ENCODE results near the gene MLN.

Gene MLN
- total RNA-seq, result 0 reads per million in 9 experiments

DNA sequence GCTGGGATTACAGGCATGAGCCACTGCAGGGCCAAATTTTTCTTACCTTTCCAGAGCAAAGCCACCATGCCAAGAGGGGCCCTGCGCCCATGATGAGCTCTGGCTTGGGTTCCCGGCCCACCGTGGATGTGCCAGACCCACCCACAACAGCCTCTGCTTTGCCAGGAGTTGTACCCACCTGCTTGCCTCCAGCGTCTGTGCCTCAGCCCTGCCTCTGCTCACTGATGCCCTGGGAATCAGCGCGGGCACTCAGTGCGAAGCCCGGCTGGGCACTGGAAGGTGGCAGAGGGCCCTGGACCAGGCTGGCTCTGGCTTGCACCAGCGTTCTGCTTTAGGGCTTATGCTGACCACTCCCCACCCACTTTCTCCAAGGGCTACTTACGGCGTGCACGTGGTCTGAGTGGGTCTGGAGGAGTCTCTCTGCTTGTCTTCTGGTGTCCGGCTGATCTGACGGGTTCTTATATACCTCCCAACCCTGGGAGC is at the start of gene MLN:
Gene MLN, minus strand, starts transcription at position 433 of the 483 bp plus-strand sequence. CDS start 2,840 bp downstream, outside the sequence.
- H3K27me3 Mint-ChIP-seq, result peaks cover 37 to 84% of the 10 kb centered on the region in 2 donors
- H3K27ac Mint-ChIP-seq, result no peak within 1 kb of the TSS
- ATAC-seq (replicated peaks) (no peak), DNase-seq (no peak)
- H3K4me3 Mint-ChIP-seq, result no peak within 1 kb of the TSS
- H3K36me3 Mint-ChIP-seq (ENCODE audit: insufficient read depth), result no peaks in the 10 kb centered on the region
- H3K4me1 Mint-ChIP-seq (ENCODE audit: low read depth in 2 of 2), result peaks cover 12 to 14% of the 10 kb centered on the region in 2 donors
- H3K9me3 Mint-ChIP-seq, result no peaks in the 10 kb centered on the region

DNA sequence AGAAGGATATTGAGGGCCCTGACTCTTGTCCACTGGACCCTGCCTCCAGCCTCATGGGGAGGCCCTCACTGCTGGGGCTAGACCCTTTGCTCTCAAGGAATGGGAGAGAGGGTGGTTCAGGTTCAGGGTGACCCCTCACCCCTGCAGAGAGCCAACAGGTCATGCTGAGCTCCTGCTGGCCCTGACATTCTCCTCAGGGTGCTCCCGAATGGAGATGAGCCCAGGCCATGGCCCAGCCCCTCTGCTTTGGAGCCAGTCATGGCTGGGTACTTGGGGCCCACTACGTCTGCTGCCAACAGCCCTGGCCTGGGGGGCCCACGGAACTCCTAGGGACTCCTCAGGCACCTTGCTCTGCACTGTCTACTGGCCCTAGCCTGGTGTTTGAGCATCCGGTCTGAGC is 49.2 kb upstream of the MLN start:
- ATAC-seq (replicated peaks), result no peak
- Mint-ChIP-seq H3K36me3 (ENCODE audit: insufficient read depth) (peaks cover 11% of the 10 kb centered on the region), H3K9me3 (no peaks in the 10 kb centered on the region), H3K27ac (no peak overlapping the region), H3K4me3 (no peak overlapping the region), H3K4me1 (ENCODE audit: low read depth in 2 of 2) (peaks cover 27 to 33% of the 10 kb centered on the region in 2 donors), H3K27me3 (peaks cover 27 to 77% of the 10 kb centered on the region in 2 donors)
- no peak for DNase-seq

- DNase-seq, result peak in 1 of 3 experiments; percentile 21
- Mint-ChIP-seq H3K9me3 (no peaks in the 10 kb centered on the region), H3K27ac (no peak overlapping the region), H3K4me1 (ENCODE audit: low read depth in 2 of 2) (peaks cover 17 to 22% of the 10 kb centered on the region in 2 donors), H3K36me3 (ENCODE audit: insufficient read depth) (peaks cover 11% of the 10 kb centered on the region), H3K27me3 (peaks cover 22 to 66% of the 10 kb centered on the region in 2 donors), H3K4me3 (no peak overlapping the region)
- no peak for ATAC-seq (replicated peaks)
Measured at GRCh38 chr6:33851959-33852358, 48.2 kb upstream of the MLN start.

DNA sequence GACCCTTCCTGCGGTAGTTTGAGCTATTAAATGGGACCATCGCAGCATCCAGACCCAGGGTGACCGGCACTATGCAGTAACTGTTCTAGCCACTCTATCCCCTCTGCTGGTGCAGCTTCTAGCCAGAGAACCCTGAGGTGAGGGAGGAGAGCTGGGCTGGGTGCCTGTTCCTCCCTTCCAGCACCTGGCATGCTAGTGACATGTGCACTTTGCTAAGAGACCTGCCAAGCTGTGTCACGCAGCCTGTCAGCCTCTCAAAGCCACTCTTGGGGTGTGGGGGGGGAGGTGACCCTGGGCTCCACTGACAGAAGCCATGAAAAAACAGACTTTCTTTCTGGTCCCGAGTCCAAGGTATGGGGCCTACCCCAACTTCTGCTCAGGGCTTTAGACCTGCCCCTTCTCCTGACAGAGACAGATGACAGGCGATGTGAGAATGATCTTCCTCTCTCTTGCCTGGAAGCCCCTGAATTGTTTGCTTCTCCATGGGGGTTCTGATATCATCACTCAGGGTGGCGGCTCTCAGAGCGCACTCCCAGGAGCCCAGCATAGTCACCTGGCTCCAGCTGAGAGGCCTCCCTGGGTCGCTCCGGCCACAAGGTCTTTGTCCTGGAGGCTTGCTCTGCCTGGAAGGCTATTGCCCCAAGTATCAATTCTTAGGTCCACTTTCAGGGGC is 47.2 kb upstream of the MLN start:
- no peaks in the 10 kb centered on the region for H3K9me3 Mint-ChIP-seq
- H3K4me3 Mint-ChIP-seq, result no peak overlapping the region
- H3K4me1 Mint-ChIP-seq (ENCODE audit: low read depth in 2 of 2), result peaks cover 13 to 15% of the 10 kb centered on the region in 2 donors
- no peak for ATAC-seq (replicated peaks)
- DNase-seq, result no peak
- H3K27ac Mint-ChIP-seq, result no peak overlapping the region
- H3K27me3 Mint-ChIP-seq, result peaks cover 22 to 65% of the 10 kb centered on the region in 2 donors
- H3K36me3 Mint-ChIP-seq (ENCODE audit: insufficient read depth), result peaks cover 4% of the 10 kb centered on the region

DNA sequence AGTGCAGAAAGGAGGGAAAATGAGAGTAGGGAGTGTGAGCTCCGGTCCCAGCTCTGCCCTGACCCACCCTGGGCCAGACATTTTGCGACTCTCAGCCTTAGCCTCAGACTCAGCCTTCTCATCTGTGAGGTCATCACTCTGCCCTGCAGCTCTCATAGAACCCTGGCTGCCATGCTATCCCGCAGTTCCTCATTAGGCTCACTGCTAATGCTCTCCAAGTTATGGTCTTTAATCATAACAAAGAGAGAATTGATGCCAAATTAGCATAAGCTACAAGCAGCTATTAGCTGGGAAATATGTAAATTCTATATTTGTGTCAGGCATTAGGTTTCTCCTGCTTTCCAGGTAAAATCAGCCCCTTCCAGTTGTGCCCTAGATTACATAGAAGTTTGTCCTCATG is 46.5 kb upstream of the MLN start:
- Mint-ChIP-seq H3K36me3 (ENCODE audit: insufficient read depth) (peaks cover 4% of the 10 kb centered on the region), H3K27me3 (peaks cover 22 to 58% of the 10 kb centered on the region in 2 donors)

GRCh38 chr6:33849500-33850075 is 45.8 kb upstream of the MLN start:
- H3K27ac Mint-ChIP-seq, result no peak overlapping the region
- H3K4me1 Mint-ChIP-seq (ENCODE audit: low read depth in 2 of 2), result peaks cover 6 to 8% of the 10 kb centered on the region in 2 donors
- DNase-seq (no peak), ATAC-seq (replicated peaks) (no peak)
- H3K27me3 Mint-ChIP-seq, result peaks cover 21 to 56% of the 10 kb centered on the region in 2 donors
- H3K36me3 Mint-ChIP-seq (ENCODE audit: insufficient read depth), result peaks cover 4% of the 10 kb centered on the region
- no peak overlapping the region for H3K4me3 Mint-ChIP-seq
- no peaks in the 10 kb centered on the region for H3K9me3 Mint-ChIP-seq

More for the DNA sequence above, 46.5 kb upstream of the MLN start:
- no peaks in the 10 kb centered on the region for H3K9me3 Mint-ChIP-seq
- H3K4me3 Mint-ChIP-seq, result no peak overlapping the region
- DNase-seq, result no peak
- H3K27ac Mint-ChIP-seq, result no peak overlapping the region
- H3K4me1 Mint-ChIP-seq (ENCODE audit: low read depth in 2 of 2), result peaks cover 7 to 9% of the 10 kb centered on the region in 2 donors
- ATAC-seq (replicated peaks), result no peak

DNA sequence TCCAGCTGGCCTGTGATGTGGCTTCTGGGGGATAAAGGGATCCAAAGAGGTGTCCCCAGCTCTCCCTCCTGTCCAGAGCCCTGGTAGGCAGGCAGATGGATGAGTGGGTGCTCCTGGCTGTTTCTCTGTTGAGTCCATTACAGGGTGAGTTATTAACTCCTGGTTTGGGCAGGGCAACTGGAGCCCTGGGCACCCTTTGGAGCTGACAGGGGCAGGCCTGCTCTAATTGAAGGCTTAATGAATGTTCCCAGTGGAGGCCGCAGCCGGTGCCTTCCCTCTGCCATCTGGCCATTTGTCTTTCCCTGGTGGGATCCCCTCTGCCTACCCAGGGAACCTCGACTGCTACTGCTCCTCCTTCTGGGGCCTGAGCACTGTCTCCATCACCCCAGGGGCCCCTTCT is 44.7 kb upstream of the MLN start:
- H3K27ac Mint-ChIP-seq, result no peak overlapping the region
- no peaks in the 10 kb centered on the region for H3K9me3 Mint-ChIP-seq
- H3K27me3 Mint-ChIP-seq, result peaks cover 19 to 56% of the 10 kb centered on the region in 2 donors

GRCh38 chr6:33847867-33848266 is 44.1 kb upstream of the MLN start:
- Mint-ChIP-seq H3K27ac (no peak overlapping the region), H3K4me3 (no peak overlapping the region), H3K4me1 (ENCODE audit: low read depth in 2 of 2) (peaks cover 2 to 6% of the 10 kb centered on the region in 2 donors), H3K36me3 (ENCODE audit: insufficient read depth) (peaks cover 4% of the 10 kb centered on the region), H3K27me3 (peaks cover 19 to 62% of the 10 kb centered on the region in 2 donors), H3K9me3 (no peaks in the 10 kb centered on the region)
- no peak for DNase-seq
- no peak for ATAC-seq (replicated peaks)

More for the DNA sequence above, 44.7 kb upstream of the MLN start:
- ATAC-seq (replicated peaks), result no peak
- H3K4me3 Mint-ChIP-seq, result no peak overlapping the region
- no peak for DNase-seq
- peaks cover 2 to 6% of the 10 kb centered on the region in 2 donors for H3K4me1 Mint-ChIP-seq (ENCODE audit: low read depth in 2 of 2)
- peaks cover 4% of the 10 kb centered on the region for H3K36me3 Mint-ChIP-seq (ENCODE audit: insufficient read depth)

GRCh38 chr6:33847078-33847477 is 43.3 kb upstream of the MLN start:
- ATAC-seq (replicated peaks) (no peak), DNase-seq (no peak)
- Mint-ChIP-seq H3K4me1 (ENCODE audit: low read depth in 2 of 2) (peaks cover 2 to 6% of the 10 kb centered on the region in 2 donors), H3K27me3 (peaks cover 19 to 66% of the 10 kb centered on the region in 2 donors), H3K4me3 (no peak overlapping the region), H3K9me3 (no peaks in the 10 kb centered on the region), H3K27ac (no peak overlapping the region), H3K36me3 (ENCODE audit: insufficient read depth) (peaks cover 4% of the 10 kb centered on the region)

DNA sequence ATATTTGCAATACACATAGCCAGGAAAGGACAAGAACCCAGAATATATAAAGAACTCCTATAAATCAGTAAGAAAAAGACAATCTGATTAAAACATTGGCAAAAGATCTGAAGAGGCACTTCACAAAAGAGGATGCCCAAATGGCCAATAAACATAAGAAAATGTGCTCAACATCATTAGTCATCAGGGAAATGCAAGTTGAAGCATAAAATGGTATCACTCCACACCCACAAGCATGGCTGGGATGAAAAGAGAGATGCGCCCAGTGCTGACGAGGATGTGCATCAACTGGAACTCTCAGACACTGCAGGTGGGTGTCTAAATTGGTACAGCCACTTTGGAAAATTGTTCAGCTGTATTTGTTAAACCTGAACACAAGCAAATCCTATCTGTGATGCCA is 42.4 kb upstream of the MLN start:
- H3K36me3 Mint-ChIP-seq (ENCODE audit: insufficient read depth), result peaks cover 4% of the 10 kb centered on the region

DNA sequence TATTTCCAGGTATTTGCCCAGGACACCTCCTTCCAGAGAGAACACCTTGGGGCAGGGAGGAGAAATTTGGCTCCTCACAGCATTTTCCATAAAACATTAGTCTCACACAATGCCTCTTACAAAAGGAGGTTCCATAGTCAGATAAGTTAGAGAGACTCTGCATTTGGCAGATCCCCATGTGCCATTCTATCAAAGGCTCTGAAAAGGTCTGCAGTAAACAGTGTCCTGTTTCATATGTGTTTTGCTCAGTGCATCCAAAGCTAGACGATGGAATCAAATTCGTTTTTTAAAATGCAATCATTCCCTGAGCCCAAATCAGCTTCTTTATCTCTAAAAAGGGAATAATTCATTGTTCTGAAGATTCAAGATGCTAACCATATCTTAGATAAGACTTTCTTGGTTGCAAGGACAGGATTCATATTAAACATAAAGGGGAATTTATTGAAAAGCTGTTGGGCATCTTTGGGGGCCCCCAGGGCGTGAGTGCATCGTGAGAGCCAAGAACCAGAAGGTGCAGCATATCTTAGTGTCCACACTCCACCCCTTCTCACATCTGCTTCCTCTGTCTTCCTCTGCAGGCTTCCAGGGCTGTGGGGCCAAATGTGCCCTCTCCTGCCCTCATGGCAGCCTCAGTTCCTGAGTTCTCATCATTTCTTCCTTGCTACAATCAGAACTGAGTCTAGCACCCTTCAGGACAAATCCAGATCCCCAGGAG is 41.4 kb upstream of the MLN start:
- ATAC-seq (replicated peaks) (no peak), DNase-seq (no peak)
- peaks cover 7 to 10% of the 10 kb centered on the region in 2 donors for H3K4me1 Mint-ChIP-seq (ENCODE audit: low read depth in 2 of 2)
- no peak overlapping the region for H3K27ac Mint-ChIP-seq
- peaks cover 4% of the 10 kb centered on the region for H3K36me3 Mint-ChIP-seq (ENCODE audit: insufficient read depth)
- H3K4me3 Mint-ChIP-seq, result no peak overlapping the region
- H3K9me3 Mint-ChIP-seq, result no peaks in the 10 kb centered on the region
- H3K27me3 Mint-ChIP-seq, result peaks cover 19 to 48% of the 10 kb centered on the region in 2 donors

More for the DNA sequence above, 42.4 kb upstream of the MLN start:
- H3K27me3 Mint-ChIP-seq, result peaks cover 19 to 59% of the 10 kb centered on the region in 2 donors
- ATAC-seq (replicated peaks) (no peak), DNase-seq (no peak)
- H3K4me1 Mint-ChIP-seq (ENCODE audit: low read depth in 2 of 2), result peaks cover 2 to 6% of the 10 kb centered on the region in 2 donors
- no peaks in the 10 kb centered on the region for H3K9me3 Mint-ChIP-seq
- H3K4me3 Mint-ChIP-seq, result no peak overlapping the region
- H3K27ac Mint-ChIP-seq, result no peak overlapping the region

DNA sequence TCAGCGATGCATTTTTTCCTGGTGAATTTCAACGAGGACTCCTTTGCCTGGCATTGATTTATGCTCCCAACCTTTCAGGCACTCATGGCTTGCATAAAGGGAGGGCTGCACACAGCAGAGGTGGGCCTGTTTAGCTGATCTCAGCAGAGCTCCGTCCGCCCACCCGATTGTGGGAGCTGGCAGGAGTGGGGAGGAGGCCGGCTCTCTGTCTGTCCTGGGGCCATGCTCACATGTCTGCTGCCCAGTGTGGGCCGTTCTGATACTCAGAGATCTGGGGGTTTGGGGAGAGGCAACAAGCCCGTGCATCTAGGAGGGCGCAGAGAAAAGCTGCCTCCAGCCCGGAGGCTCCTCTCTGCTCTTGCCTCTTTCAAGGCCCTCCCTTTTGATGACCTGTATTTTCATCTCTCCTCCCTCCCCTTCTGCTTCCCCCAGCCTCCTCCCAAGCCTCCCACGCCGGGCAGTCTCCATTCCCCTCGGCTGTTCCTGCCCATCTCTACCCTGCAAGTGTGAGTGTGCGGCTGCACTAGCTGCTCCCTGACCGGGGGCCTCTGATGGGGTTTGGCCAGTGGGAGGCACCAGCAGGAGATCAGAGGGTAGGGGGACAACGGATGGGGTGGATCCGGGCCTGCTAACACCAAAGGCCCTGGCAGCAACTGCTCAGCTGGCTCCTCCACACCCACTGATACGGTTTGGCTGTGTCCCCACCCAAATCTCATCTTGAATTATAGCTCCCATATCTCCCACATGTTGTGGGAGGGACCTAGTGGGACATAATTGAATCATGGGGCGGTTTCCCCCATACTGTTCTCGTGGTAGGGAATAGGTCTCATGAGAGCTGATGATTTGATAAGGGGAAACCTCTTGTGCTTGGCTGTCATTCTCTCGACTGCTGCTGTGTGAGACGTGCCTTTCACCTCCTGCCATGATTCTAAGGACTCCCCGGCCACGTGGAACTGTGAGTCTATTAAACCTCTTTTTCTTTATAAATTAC is 39.6 kb upstream of the MLN start:
- Mint-ChIP-seq H3K36me3 (ENCODE audit: insufficient read depth) (peaks cover 4% of the 10 kb centered on the region), H3K9me3 (no peaks in the 10 kb centered on the region), H3K27ac (no peak overlapping the region), H3K4me1 (ENCODE audit: low read depth in 2 of 2) (peaks cover 13 to 18% of the 10 kb centered on the region in 2 donors), H3K4me3 (no peak overlapping the region), H3K27me3 (peaks cover 6 to 34% of the 10 kb centered on the region in 2 donors)
- ATAC-seq (replicated peaks), result no peak
- no peak for DNase-seq
